Measurements from ENCODE around the gene MT1B. TPM values are rescaled to one million over a fixed set of nuclear protein-coding genes. Genes with fewer than 3 reads are reported as not detected.
A peak's percentile ranks its signal among the peaks of the same experiment; 100 is the strongest.

The MT1B gene
- total and polyA plus RNA-seq, 2 of the 13 experiments (the other 11 are each of a cell fraction or from before 2014, with no cell fraction given) = 0.89 TPM; not detected in 1

DNA sequence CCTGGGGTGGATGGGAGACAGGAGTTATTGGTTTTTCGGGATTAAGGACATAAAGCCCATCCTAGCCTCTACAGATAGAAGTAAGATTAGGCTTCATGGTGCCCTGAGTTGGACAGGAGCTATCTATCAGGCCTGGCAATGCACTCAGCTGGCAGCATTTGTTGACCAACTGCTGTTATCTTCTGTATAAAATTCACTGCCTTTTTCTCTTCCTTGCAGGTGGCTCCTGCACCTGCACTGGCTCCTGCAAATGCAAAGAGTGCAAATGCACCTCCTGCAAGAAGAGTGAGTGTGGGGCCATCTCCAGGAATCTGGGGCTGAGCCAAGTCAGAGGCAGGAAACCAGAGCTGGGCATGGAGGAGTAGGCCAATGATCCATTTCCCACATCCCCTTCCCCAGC is 12.6 kb upstream of the MT1B start:
- DNase-seq (ENCODE audit: low spot score) (no peak), ATAC-seq (no peak), FAIRE-seq (no peak)
- H2AFZ ChIP-seq (ENCODE audit: low read length) = no peak overlapping the region
- no peaks in the 10 kb centered on the region for H3K36me3 ChIP-seq (replicated peaks in 1 of 2; ENCODE audit: control insufficient read depth in 1 of 2, insufficient read depth in 2 of 2, low read length in 2 of 2)
- peak overlapping the region in 1 of 3 experiments; percentile 44; a peak in 1 of 6 replicates for H3K4me3 ChIP-seq (replicated peaks in 1 of 3; ENCODE audit: insufficient read depth in 1 of 3, low read depth in 2 of 3, low read length in 3 of 3)
- H3K79me2 ChIP-seq (ENCODE audit: insufficient read depth, low read length) = no peaks in the 10 kb centered on the region
- no peak overlapping the region for H3K27ac ChIP-seq (ENCODE audit: extremely low read length, insufficient read depth, low read length)
- 0% methylated on average over 1 of the region's 1 CpG for WGBS (ENCODE audit: low lambda C conversion rate)
- H3K27me3 ChIP-seq (ENCODE audit: control insufficient read depth in 1 of 2, insufficient read depth in 2 of 2, low read length in 2 of 2) = peaks cover 7 to 66% of the 10 kb centered on the region in 2 experiments; a peak in 4 of 5 replicates
- ChIA-PET CTCF (ENCODE audit: low intra/inter-chr PET ratio, low total read pairs) (no interaction called here), POLR2A (interaction anchor here (1.4 kb wide), 1 partner anchor 43 kb away, joined by 3 read pairs; the partner anchor contains the start of gene MT1X)
- H3K4me1 ChIP-seq (ENCODE audit: insufficient read depth, low read length) = peaks cover 44% of the 10 kb centered on the region
- H3K9ac ChIP-seq (ENCODE audit: insufficient read depth, low read depth, low read length) = no peak overlapping the region
- in situ Hi-C loops (cut with HindIII; ENCODE audit: extremely low pct_ligation_motif_present, low pct_unique_long_range_greater_than_20kb) (no loop called here), intact Hi-C loops (cut with micrococcal nuclease; ENCODE audit: unreplicated experiment) (no loop called here)
- peak overlapping the region; percentile 66; the same call in 1 of the 2 replicates for H3K4me2 ChIP-seq (ENCODE audit: low read depth, low read length)
- TF ChIP-seq, protein P1, sequence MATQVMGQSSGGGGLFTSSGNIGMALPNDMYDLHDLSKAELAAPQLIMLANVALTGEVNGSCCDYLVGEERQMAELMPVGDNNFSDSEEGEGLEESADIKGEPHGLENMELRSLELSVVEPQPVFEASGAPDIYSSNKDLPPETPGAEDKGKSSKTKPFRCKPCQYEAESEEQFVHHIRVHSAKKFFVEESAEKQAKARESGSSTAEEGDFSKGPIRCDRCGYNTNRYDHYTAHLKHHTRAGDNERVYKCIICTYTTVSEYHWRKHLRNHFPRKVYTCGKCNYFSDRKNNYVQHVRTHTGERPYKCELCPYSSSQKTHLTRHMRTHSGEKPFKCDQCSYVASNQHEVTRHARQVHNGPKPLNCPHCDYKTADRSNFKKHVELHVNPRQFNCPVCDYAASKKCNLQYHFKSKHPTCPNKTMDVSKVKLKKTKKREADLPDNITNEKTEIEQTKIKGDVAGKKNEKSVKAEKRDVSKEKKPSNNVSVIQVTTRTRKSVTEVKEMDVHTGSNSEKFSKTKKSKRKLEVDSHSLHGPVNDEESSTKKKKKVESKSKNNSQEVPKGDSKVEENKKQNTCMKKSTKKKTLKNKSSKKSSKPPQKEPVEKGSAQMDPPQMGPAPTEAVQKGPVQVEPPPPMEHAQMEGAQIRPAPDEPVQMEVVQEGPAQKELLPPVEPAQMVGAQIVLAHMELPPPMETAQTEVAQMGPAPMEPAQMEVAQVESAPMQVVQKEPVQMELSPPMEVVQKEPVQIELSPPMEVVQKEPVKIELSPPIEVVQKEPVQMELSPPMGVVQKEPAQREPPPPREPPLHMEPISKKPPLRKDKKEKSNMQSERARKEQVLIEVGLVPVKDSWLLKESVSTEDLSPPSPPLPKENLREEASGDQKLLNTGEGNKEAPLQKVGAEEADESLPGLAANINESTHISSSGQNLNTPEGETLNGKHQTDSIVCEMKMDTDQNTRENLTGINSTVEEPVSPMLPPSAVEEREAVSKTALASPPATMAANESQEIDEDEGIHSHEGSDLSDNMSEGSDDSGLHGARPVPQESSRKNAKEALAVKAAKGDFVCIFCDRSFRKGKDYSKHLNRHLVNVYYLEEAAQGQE (IDR thresholded peaks at IDR 0.05; ENCODE audit: borderline replicate concordance in 1 of 2, low read depth in 1 of 2, low read length in 2 of 2) = no peak
- no peak for TF ChIP-seq ZNF772 (CRISPR knock-in tag; IDR thresholded peaks at IDR 0.05)
- no peak for TF ChIP-seq TAF15 (IDR thresholded peaks at IDR 0.05; ENCODE audit: low read depth, low read length, poor library complexity, severe bottlenecking)
- TF ChIP-seq TARDBP (CRISPR knock-in tag; IDR thresholded peaks at IDR 0.05) = no peak
- no peak for TF ChIP-seq U2AF2 (IDR thresholded peaks at IDR 0.05; ENCODE audit: low read depth, low read length)
- TF ChIP-seq RAD51 (IDR thresholded peaks at IDR 0.05; ENCODE audit: borderline replicate concordance) = no peak
- no peak for TF ChIP-seq MTA3 (CRISPR knock-in tag; IDR thresholded peaks at IDR 0.05)
- TF ChIP-seq, protein P2, sequence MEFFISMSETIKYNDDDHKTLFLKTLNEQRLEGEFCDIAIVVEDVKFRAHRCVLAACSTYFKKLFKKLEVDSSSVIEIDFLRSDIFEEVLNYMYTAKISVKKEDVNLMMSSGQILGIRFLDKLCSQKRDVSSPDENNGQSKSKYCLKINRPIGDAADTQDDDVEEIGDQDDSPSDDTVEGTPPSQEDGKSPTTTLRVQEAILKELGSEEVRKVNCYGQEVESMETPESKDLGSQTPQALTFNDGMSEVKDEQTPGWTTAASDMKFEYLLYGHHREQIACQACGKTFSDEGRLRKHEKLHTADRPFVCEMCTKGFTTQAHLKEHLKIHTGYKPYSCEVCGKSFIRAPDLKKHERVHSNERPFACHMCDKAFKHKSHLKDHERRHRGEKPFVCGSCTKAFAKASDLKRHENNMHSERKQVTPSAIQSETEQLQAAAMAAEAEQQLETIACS (CRISPR knock-in tag; IDR thresholded peaks at IDR 0.05) = no peak
- TF ChIP-seq, protein P3, sequence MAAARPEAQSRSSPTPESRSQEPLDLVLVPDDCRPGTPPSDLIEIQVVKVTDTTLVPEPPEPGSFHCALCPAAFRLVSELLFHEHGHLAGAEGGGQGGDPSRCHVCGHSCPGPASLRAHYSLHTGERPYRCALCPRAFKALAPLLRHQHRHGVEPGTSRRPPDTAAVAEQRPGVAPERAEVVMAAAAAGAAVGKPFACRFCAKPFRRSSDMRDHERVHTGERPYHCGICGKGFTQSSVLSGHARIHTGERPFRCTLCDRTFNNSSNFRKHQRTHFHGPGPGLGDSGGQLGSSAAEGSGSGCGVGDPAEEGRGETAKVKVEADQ (CRISPR knock-in tag; IDR thresholded peaks at IDR 0.05; ENCODE audit: borderline replicate concordance) = no peak
- TF ChIP-seq, protein P4, sequence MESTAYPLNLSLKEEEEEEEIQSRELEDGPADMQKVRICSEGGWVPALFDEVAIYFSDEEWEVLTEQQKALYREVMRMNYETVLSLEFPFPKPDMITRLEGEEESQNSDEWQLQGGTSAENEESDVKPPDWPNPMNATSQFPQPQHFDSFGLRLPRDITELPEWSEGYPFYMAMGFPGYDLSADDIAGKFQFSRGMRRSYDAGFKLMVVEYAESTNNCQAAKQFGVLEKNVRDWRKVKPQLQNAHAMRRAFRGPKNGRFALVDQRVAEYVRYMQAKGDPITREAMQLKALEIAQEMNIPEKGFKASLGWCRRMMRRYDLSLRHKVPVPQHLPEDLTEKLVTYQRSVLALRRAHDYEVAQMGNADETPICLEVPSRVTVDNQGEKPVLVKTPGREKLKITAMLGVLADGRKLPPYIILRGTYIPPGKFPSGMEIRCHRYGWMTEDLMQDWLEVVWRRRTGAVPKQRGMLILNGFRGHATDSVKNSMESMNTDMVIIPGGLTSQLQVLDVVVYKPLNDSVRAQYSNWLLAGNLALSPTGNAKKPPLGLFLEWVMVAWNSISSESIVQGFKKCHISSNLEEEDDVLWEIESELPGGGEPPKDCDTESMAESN (CRISPR knock-in tag; conservative IDR thresholded peaks at IDR 0.05) = no peak
- TF ChIP-seq, protein P5, sequence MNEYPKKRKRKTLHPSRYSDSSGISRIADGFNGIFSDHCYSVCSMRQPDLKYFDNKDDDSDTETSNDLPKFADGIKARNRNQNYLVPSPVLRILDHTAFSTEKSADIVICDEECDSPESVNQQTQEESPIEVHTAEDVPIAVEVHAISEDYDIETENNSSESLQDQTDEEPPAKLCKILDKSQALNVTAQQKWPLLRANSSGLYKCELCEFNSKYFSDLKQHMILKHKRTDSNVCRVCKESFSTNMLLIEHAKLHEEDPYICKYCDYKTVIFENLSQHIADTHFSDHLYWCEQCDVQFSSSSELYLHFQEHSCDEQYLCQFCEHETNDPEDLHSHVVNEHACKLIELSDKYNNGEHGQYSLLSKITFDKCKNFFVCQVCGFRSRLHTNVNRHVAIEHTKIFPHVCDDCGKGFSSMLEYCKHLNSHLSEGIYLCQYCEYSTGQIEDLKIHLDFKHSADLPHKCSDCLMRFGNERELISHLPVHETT (CRISPR knock-in tag; conservative IDR thresholded peaks at IDR 0.05) = no peak
- TF ChIP-seq MAF1 (CRISPR knock-in tag; IDR thresholded peaks at IDR 0.05; ENCODE audit: borderline replicate concordance) = no peak
- TF ChIP-seq ONECUT2 (CRISPR knock-in tag; IDR thresholded peaks at IDR 0.05) = no peak
- TF ChIP-seq AGO2 (optimal IDR thresholded peaks at IDR 0.05; ENCODE audit: low read depth, low read length) = no peak
- no peak for TF ChIP-seq RNF2 (conservative IDR thresholded peaks at IDR 0.05; ENCODE audit: low read depth)
- no peak for TF ChIP-seq ZNF24 (IDR thresholded peaks at IDR 0.05)
- TF ChIP-seq CCAR2 (optimal IDR thresholded peaks at IDR 0.05; ENCODE audit: low read depth, low read length) = no peak
- H3K9me3 ChIP-seq (ENCODE audit: low read length) = no peaks in the 10 kb centered on the region
- H4K20me1 ChIP-seq (ENCODE audit: insufficient read depth, low read length) = no peaks in the 10 kb centered on the region
- BruUV-seq (replicated peaks) = no TSS peak
